Endometrial microvascular endothelial cells (primary cell): ENCODE measurements around the gene MYH16. TPM values are rescaled to one million over a fixed set of nuclear protein-coding genes. Genes with fewer than 3 reads are reported as not detected.
"Not testable (repeated sequence)": the region's sequence is repeated elsewhere in the genome, so short reads cannot be mapped to it uniquely, and the experiment has no call there.

Source experiments
- in situ Hi-C: cut with HindIII; loops from 2 replicates; pipeline ENCODE4 v1.10.0; 2017; ENCODE audit warnings: low sequenced_read_pairs, low pct_unique_long_range_greater_than_20kb; ENCODE audit errors: inconsistent ontology term
- total RNA-seq: library from RNA; depleted of rRNA; stranded (reverse); fragments of >200 nt; gene quantifications from one replicate; pipeline ENCODE4 v1.2.3, GENCODE V29; 2015; ENCODE audit errors: inconsistent ontology term

The MYH16 gene
- total RNA-seq, 1 donor from 2014 or later, result 0.93 TPM

- in situ Hi-C loops, result no loop called here
Measured at GRCh38 chr7:99292127-99292526, 19.5 kb downstream of the MYH16 start.

GRCh38 chr7:99293167-99293566, 20.5 kb downstream of the MYH16 start:
- in situ Hi-C loops, result no loop called here

GRCh38 chr7:99293650-99294049, 21.0 kb downstream of the MYH16 start:
- in situ Hi-C loops, result no loop called here

- in situ Hi-C loops, result no loop called here
Measured at GRCh38 chr7:99296471-99296870, 23.8 kb downstream of the MYH16 start.

- in situ Hi-C loops, result no loop called here
Measured at GRCh38 chr7:99301496-99301895, 28.9 kb downstream of the MYH16 start.

GRCh38 chr7:99305473-99306260, 33.0 kb downstream of the MYH16 start:
- in situ Hi-C loops, result no loop called here

GRCh38 chr7:99308461-99309074, 35.9 kb downstream of the MYH16 start:
- in situ Hi-C loops, result no loop called here

GRCh38 chr7:99309111-99309510, 36.5 kb downstream of the MYH16 start:
- in situ Hi-C loops, result no loop called here

GRCh38 chr7:99310004-99310403, 37.4 kb downstream of the MYH16 start:
- in situ Hi-C loops, result no loop called here

- in situ Hi-C loops, result no loop called here
Measured at GRCh38 chr7:99311702-99312101, 39.1 kb downstream of the MYH16 start.

GRCh38 chr7:99312316-99313203, 39.9 kb downstream of the MYH16 start:
- in situ Hi-C loops, result no loop called here

GRCh38 chr7:99313204-99313573, 40.5 kb downstream of the MYH16 start:
- in situ Hi-C loops, result no loop called here

GRCh38 chr7:99314504-99314903, 41.9 kb downstream of the MYH16 start:
- in situ Hi-C loops, result no loop called here

- in situ Hi-C loops, result no loop called here
Measured at GRCh38 chr7:99320371-99320770, 47.7 kb downstream of the MYH16 start.

- in situ Hi-C loops, result not testable (repeated sequence)
Measured at GRCh38 chr7:99322659-99323058, 50.0 kb downstream of the MYH16 start.

- in situ Hi-C loops, result no loop called here
Measured at GRCh38 chr7:99324559-99324958, 51.9 kb downstream of the MYH16 start.

- in situ Hi-C loops, result no loop called here
Measured at GRCh38 chr7:99325001-99325493, 52.4 kb downstream of the MYH16 start.

- in situ Hi-C loops, result no loop called here
Measured at GRCh38 chr7:99325592-99326407, 53.2 kb downstream of the MYH16 start, which contains the start of gene ARPC1A. TSS of gene ARPC1A (plus strand) at chr7:99325898. CDS start at chr7:99333354, 7,456 bp downstream.

GRCh38 chr7:99326408-99326782, 53.8 kb downstream of the MYH16 start:
- in situ Hi-C loops, result no loop called here
